Kidney tubule cell (primary cell): ENCODE data around the gene LIPC.

ENCODE experiments used
- DNase-seq: peaks from one replicate; pipeline ENCODE4 v3.0.0-alpha.2; 2018; ENCODE audit warnings: low spot score

LIPC gene

GRCh38 chr15:58495891-58496408, 64.2 kb downstream of the LIPC start:
- no peak for DNase-seq

- DNase-seq, result no peak
Observed at GRCh38 chr15:58497046-58497785, 65.4 kb downstream of the LIPC start.

GRCh38 chr15:58498821-58499580, 67.2 kb downstream of the LIPC start:
- peak; percentile 99 for DNase-seq

GRCh38 chr15:58501006-58501405, 69.2 kb downstream of the LIPC start:
- no peak for DNase-seq

DNA sequence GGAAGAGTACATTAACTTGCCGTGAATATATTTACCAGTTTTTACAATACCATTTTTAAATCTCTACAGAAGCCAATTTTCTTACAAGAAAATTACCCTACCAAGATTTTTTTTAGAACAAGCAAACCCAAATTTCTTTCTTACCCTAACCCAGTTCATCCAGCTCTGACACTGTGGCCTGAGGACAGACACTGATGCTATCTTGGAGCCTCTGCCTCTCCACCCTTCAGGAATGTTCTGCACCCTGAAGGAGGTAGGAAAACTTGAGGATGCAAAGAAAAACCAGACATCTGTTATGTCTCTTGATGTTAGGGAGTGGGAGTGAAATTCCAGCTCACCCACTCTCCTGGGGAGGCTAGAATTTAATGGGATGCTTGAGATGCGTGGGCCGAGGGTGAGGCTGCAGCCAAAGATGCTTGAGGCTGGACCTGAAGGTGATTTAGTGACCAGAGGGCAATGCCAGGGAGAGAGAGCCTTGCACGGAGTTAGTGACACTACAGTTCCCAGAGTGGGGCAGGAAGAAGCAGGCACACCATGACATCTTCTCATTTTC, 69.9 kb downstream of the LIPC start:
- DNase-seq, result no peak

GRCh38 chr15:58503139-58504027, 71.6 kb downstream of the LIPC start:
- no peak for DNase-seq

GRCh38 chr15:58504674-58505234, 73.0 kb downstream of the LIPC start:
- no peak for DNase-seq

DNA sequence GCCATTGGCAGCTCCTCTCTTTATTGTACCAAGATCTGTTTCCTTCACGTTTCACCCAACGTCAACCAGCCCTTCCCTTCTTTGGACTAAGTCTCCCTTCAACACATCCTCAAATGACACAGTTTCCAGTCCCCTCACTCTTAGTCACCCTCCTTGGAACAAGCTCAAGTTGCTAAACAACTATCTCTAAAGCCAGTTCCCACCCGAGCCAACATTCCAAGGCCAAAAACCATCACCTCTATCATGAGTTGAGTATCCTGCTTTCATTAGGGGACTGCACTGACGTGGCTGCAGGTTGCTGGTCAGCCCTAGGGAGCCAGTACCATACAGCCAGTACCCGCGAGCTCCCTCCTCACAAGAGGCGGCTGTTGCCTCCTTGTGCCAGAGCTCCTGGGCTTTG, 73.8 kb downstream of the LIPC start:
- peak; percentile 39 for DNase-seq

DNA sequence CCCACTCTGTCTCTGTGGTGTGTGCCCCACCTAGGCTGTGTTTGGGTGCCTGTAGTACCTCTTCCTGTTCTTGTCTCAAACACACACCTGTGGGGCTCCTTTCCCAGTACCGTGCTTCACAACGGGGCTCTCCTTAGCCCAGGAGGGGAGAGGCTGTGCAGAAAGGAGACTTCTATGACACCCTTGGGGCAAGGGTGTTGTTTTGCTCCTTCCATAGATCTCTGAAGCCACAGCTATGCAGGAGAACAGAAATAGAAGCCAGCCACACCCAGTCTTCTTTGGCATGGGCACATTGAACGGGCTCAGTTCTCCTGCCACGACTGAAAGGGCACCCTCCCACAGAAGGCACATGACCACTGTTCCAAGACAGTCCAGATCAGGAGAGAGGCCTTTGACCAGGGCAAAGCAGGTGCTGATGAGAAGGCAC, 74.3 kb downstream of the LIPC start:
- no peak for DNase-seq

GRCh38 chr15:58506783-58507668, 75.2 kb downstream of the LIPC start:
- no peak for DNase-seq

DNA sequence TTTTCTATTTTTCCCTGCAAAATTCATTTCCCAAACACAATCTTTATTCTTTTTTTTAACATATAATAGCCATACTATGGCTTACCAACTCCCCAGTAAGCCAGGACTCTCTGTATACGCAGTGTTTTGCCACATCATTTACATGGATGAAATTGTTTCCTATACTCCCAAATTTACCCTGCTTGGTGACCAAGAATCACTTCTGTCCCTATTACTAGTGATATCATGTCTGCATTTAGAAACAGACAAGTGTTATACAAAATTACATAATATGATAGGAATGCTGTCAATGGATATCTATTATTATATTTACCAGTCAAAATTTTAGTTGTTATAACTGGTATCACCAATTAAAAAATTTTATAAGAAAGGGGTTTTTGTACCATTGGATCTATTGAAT, 77.8 kb downstream of the LIPC start:
- DNase-seq, result no peak

- DNase-seq, result peak; percentile 73
Observed at GRCh38 chr15:58510715-58511598, 79.2 kb downstream of the LIPC start.

DNA sequence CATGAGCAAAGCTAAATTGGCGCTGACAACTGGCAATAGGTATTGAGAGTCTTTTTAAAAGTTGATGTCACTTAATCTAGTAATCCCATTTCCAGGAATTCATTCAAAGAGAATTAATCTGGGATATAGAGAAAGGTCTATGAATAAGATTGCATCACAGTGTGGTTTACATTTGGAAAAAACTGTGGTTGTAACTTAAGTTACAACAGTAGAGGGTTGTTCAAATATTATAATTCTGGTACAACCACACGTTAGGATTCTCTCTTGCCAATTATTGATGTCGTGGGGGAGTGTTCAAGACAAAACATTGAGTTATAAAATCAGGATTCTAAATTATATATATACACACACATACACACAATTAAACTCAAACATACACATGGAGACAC, 79.8 kb downstream of the LIPC start:
- DNase-seq, result no peak

- no peak for DNase-seq
Observed at GRCh38 chr15:58512522-58512921, 80.7 kb downstream of the LIPC start.

- DNase-seq, result no peak
Observed at GRCh38 chr15:58513008-58513407, 81.2 kb downstream of the LIPC start.

- no peak for DNase-seq
Observed at GRCh38 chr15:58513726-58514336, 82.0 kb downstream of the LIPC start.

- DNase-seq, result no peak
Observed at GRCh38 chr15:58515807-58516206, 84.0 kb downstream of the LIPC start.

GRCh38 chr15:58517252-58517681, 85.5 kb downstream of the LIPC start:
- no peak for DNase-seq
